LNCaP clone FGC (cell line): Measurements from ENCODE around the gene GMPS.

Experiments
- DNase-seq: peaks from one replicate; pipeline ENCODE4 v3.0.0-alpha.2; 2011; ENCODE audit warnings: low read depth
- H3K4me3 ChIP-seq: 2 replicates; pipeline ENCODE4 v1.5.1; 2011; ENCODE audit warnings: mild to moderate bottlenecking, low read depth, low read length, control low read depth
- TF ChIP-seq, protein P1 (sequence below): IDR thresholded peaks from 2 replicates; pipeline ENCODE4 v1.5.1; 2012; ENCODE audit warnings: mild to moderate bottlenecking; ENCODE audit not compliant: control insufficient read depth, insufficient read depth; ENCODE audit errors: extremely low read depth

Gene GMPS

DNA sequence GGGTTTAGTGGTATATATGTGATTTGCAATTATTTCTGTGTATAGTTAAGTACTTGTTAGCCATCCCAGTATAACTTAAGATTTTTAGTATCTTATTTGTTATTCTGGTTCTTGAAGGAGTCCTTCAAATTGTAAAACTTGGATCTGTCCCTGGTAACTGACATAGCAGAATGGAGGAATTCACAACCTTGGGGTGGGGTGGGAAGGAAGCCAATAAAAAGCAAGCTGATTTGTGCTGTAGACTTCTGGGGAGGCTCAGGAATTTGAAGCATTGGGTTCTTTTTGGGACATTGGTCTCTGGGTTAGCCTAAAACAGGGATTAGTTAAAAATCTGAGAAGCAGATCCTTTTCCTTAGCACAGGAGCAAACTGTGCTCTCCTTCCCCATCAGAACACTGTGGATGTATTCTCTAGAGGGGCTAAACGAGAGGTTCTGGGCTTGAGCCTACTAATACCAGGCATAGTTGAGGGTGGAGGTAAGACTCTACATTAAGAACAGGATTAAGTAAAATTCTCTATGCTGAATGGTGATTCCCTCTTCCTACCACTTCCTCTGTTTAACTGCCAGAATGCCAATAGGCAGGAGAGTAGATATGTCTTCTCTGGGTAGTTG is 42.2 kb downstream of the GMPS start:
- DNase-seq = no peak
- no peak overlapping the region for H3K4me3 ChIP-seq
- TF ChIP-seq, protein P1, sequence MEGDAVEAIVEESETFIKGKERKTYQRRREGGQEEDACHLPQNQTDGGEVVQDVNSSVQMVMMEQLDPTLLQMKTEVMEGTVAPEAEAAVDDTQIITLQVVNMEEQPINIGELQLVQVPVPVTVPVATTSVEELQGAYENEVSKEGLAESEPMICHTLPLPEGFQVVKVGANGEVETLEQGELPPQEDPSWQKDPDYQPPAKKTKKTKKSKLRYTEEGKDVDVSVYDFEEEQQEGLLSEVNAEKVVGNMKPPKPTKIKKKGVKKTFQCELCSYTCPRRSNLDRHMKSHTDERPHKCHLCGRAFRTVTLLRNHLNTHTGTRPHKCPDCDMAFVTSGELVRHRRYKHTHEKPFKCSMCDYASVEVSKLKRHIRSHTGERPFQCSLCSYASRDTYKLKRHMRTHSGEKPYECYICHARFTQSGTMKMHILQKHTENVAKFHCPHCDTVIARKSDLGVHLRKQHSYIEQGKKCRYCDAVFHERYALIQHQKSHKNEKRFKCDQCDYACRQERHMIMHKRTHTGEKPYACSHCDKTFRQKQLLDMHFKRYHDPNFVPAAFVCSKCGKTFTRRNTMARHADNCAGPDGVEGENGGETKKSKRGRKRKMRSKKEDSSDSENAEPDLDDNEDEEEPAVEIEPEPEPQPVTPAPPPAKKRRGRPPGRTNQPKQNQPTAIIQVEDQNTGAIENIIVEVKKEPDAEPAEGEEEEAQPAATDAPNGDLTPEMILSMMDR = no peak

DNA sequence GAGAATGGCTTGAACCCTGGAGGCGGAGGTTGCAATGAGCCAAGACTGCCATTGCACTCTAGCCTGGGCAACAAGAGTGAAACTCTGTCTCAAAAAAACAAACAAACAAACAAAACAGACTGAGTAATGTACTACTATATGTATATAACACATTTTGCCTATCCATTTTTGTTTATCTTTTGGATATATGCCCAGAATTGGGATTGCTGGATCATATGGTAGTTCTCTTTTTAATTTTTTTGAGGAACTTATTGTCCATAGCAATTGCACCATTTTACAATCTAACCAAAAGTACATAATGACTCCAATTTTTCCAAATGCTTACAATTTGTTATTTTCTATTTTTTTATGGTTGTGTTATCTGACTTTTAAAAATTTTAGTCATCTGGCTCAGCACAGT is 47.3 kb downstream of the GMPS start:
- H3K4me3 ChIP-seq = no peak overlapping the region
- TF ChIP-seq, protein P1 = no peak
- DNase-seq = peak; percentile 73

DNA sequence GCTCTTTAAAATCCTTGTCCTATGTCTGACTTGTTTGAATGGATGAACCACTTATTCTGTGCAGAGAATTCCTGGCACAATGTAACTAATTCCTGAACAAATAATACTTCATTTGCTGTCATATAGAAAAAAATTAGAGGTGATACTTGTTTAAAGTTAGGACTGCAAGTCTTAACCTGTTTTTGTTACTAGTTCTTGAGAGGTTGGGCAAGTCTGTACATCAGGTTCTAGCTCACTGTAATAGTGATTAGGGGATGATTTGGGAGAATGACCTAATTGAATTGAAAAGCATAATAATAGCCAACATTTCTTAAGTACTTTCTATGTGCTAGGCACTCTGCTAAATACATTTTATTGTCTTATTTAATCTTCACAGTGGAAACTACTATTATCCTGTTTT is 49.3 kb downstream of the GMPS start:
- DNase-seq = no peak
- H3K4me3 ChIP-seq = no peak overlapping the region
- TF ChIP-seq, protein P1 = no peak

DNA sequence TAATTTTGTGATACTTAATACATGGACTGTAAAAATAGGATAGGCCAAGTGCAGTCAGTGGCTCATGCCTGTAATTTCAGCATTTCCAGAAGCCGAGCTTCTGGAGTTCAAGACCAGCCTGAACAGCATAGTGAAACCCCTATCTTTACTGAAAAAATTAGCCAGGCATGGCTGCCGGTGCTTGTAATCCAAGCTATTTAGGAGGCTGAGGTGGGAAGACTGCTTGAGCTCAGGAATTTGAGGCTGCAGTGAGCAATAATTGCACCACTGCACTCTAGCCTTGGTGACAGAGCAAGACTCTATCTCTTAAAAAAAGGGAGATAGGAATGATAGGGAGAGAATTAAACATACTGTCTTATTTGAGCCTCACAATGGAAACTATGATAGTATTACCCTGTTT is 51.0 kb downstream of the GMPS start:
- TF ChIP-seq, protein P1 = no peak
- no peak overlapping the region for H3K4me3 ChIP-seq
- no peak for DNase-seq

DNA sequence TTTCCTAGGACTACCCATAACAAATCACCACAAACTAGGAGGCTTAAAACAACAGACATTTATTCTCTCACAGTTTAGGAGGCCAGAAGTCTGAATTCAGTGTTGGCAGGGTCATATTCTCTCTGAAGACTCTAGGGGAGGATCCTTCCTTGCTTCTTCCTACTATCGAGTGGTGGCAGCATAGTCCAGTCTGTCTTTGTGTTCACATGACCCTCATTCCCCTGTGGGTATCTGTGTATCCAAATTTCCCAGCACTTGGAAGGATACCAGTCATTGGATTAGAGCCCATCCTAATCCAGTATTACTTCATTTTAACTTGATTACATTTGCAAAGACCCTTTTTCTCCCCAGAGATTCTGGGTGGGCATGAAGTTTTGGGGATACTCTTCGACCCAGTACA is 63.8 kb downstream of the GMPS start:
- H3K4me3 ChIP-seq = no peak overlapping the region
- DNase-seq = no peak
- TF ChIP-seq, protein P1 = peak; percentile 5; the same call in 1 of the 2 replicates

DNA sequence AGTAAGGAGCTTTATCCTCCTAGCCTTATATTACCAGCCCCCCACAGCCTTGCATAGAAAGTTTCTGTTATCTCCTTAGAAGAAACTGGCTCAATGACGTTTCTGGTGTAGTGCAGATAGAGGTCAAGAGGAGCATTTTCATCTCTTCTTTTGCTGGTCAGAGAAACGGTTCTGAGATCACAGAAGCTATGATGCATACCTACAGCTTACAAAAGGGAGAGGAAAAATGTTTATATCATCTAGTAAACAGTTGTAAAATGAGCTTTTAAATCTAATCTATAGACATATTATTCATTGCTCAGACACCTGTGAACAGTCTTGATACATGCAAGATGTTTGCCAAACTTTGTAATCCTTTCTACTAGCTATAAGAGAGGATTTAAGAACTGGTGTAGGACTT is 68.0 kb downstream of the GMPS start:
- no peak for DNase-seq
- H3K4me3 ChIP-seq = no peak overlapping the region
- TF ChIP-seq, protein P1 = no peak

DNA sequence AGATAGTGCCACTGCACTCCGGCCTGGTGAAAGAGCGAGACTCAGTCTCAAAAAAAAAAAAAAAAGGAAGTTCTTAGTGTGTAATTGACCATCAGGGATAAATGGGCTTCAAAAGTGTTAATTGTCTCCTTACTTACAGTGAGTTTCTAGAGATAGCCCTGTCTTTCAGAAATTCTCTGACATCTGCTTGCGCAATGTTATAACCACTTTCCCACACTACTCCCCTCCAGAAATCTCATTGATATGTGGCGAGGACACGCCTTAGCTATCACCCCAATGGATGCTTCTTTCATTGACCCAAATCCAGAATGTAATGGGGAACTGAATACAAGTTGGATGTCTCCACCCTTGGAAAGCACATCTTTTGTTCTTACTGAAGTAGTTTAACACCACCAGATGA is 70.9 kb downstream of the GMPS start:
- H3K4me3 ChIP-seq = no peak overlapping the region
- TF ChIP-seq, protein P1 = no peak
- DNase-seq = no peak
